ENCODE measurements around the gene ZNF516. TPM values are rescaled to one million over a fixed set of nuclear protein-coding genes. Genes with fewer than 3 reads are reported as not detected.

ZNF516 gene
- total RNA-seq, 1 experiment from 2014 or later = 22.6 TPM

DNA sequence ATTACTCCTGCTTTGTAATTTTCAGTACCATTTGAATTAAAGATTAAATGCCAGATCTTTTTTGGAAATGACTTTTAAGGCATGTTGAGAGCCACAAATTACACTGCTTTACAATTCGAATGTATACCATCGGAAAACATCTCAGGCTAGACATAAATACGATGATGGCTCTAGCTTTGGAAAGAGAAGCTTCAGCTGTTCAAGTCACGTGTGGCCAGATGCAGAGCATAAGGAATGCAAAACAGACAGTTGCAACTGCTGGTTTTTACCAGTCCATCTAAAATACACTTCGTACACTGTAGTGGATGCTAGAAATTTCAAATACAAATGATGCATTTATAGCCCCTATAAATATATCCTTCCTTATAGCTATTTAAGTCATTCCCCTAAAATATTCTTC, 8.0 kb downstream of the ZNF516 start:
- Histone ChIP-seq H3K23me2 (ENCODE audit: insufficient read length, low read depth, low read length, poor library complexity, severe bottlenecking) (peaks cover 9% of the 10 kb centered on the region), H3K27ac (ENCODE audit: insufficient read length, low read depth, low read length) (no peak overlapping the region), H3K4me1 (ENCODE audit: insufficient read depth, low read length) (peaks cover 16% of the 10 kb centered on the region), H4K5ac (ENCODE audit: insufficient read length, low read depth, low read length) (no peak overlapping the region), H3K9me3 (ENCODE audit: control insufficient read depth, low read depth, low read length) (no peaks in the 10 kb centered on the region), H2AK5ac (ENCODE audit: insufficient read length, low read length) (no peak overlapping the region), H4K8ac (replicated peaks; ENCODE audit: insufficient read length, low read depth, low read length) (no peak overlapping the region), H3K23ac (ENCODE audit: insufficient read length, low read depth, low read length) (no peak overlapping the region), H3T11ph (ENCODE audit: low read length) (no peak overlapping the region), H2BK20ac (ENCODE audit: low read depth, low read length, poor library complexity, severe bottlenecking) (no peak overlapping the region), H2BK5ac (ENCODE audit: insufficient read length, low read length) (no peak overlapping the region), H3K56ac (ENCODE audit: insufficient read length, low read depth, low read length) (no peak overlapping the region), H3K79me2 (ENCODE audit: insufficient read depth, low read length) (no peaks in the 10 kb centered on the region; the same call in 1 of the 2 replicates), H3K4ac (ENCODE audit: low read depth, low read length) (no peak overlapping the region), H4K91ac (ENCODE audit: insufficient read length, low read depth, low read length) (no peak overlapping the region), H3K18ac (ENCODE audit: insufficient read length, low read depth, low read length) (no peak overlapping the region), H2BK120ac (ENCODE audit: low read depth, low read length, poor library complexity, severe bottlenecking) (no peak overlapping the region), H3K27me3 (ENCODE audit: insufficient read depth, low read length) (no peaks in the 10 kb centered on the region; the same call in 1 of the 2 replicates), H2BK15ac (ENCODE audit: low read depth, low read length) (no peak overlapping the region), H3K14ac (ENCODE audit: insufficient read depth, low read length) (no peak overlapping the region), H4K20me1 (ENCODE audit: control insufficient read depth, insufficient read depth, insufficient read length) (no peaks in the 10 kb centered on the region), H3K4me2 (ENCODE audit: insufficient read depth, insufficient read length, low read length) (no peak overlapping the region), H2BK12ac (ENCODE audit: insufficient read length, low read depth, low read length) (no peak overlapping the region), H2AFZ (ENCODE audit: low read length) (no peak overlapping the region), H3K9ac (ENCODE audit: extremely low read depth, insufficient read length, low read length) (no peak overlapping the region), H3K79me1 (ENCODE audit: insufficient read depth, low read depth, low read length, poor library complexity, severe bottlenecking) (peaks cover 2% of the 10 kb centered on the region)
- peaks cover 30% of the 10 kb centered on the region for H3K27me3 Mint-ChIP-seq (ENCODE audit: low read depth)
- H3K9me3 Mint-ChIP-seq = no peaks in the 10 kb centered on the region; a peak in 1 of 5 replicates
- no peak overlapping the region for H3K27ac Mint-ChIP-seq
- WGBS (ENCODE audit: extremely low coverage, insufficient read length, low lambda C conversion rate) = no CpG with 5 or more reads among the region's 5 CpGs
- H3K4me3 Mint-ChIP-seq = no peak overlapping the region
- no peaks in the 10 kb centered on the region; a peak in 2 of 7 replicates for H3K36me3 Mint-ChIP-seq (ENCODE audit: insufficient read depth in 1 of 3, low read depth in 3 of 3)
- H3K4me1 Mint-ChIP-seq = peaks cover 62 to 63% of the 10 kb centered on the region in 2 experiments
- no peak for DNase-seq
- TF ChIP-seq CTCF (conservative IDR thresholded peaks at IDR 0.05) = no peak

All from H9 (cell line).